Transverse colon (tissue), 3 donors: ENCODE measurements around the gene TMEM205.

ENCODE experiments used
- POLR2A ChIP-seq: fragments of 450-650 bp; IDR thresholded peaks from one replicate; pipeline ENCODE4 v1.6.1; 2016; ENCODE audit warnings: antibody characterized with exemption, mild to moderate bottlenecking, moderate library complexity
- TF ChIP-seq, protein P1 (sequence below), 5 experiments: fragments of 200-600 bp in 3 of 5; fragments of 450-650 bp in 2 of 5; sonication (generic) in 3 of 5; IDR thresholded peaks; 1 replicate in 2 of 5; 2 replicates in 3 of 5; pipeline ENCODE4 v1.5.1; 2016 to 2017; ENCODE audit warnings: antibody characterized with exemption in 5 of 5, inconsistent platforms in 3 of 5, mild to moderate bottlenecking in 2 of 5, moderate library complexity in 1 of 5

DNA sequence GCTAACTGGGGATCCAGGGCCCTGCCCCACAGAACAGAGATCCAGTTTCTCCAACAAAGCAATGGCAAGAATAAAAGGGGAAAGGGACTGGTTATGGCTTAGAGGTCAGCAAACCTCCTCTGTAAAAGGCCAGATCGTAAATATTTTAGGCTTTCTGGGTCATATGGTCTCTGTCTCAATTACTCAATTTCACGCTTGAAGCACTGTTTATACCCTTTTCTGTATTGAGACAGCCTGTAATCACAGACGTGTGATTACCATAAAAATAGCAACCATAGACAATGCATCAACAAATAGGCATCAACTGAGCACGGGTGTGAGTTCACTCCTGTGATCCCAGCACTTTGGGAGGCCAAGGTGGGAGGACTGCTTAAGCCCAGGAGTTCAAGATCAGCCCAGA lies 15.9 kb downstream of the TMEM205 start:
- TF ChIP-seq, protein P1, sequence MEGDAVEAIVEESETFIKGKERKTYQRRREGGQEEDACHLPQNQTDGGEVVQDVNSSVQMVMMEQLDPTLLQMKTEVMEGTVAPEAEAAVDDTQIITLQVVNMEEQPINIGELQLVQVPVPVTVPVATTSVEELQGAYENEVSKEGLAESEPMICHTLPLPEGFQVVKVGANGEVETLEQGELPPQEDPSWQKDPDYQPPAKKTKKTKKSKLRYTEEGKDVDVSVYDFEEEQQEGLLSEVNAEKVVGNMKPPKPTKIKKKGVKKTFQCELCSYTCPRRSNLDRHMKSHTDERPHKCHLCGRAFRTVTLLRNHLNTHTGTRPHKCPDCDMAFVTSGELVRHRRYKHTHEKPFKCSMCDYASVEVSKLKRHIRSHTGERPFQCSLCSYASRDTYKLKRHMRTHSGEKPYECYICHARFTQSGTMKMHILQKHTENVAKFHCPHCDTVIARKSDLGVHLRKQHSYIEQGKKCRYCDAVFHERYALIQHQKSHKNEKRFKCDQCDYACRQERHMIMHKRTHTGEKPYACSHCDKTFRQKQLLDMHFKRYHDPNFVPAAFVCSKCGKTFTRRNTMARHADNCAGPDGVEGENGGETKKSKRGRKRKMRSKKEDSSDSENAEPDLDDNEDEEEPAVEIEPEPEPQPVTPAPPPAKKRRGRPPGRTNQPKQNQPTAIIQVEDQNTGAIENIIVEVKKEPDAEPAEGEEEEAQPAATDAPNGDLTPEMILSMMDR (IDR thresholded peaks at IDR 0.05) = no peak
- no peak for TF ChIP-seq POLR2A
